Lower lobe of right lung (tissue), 2 donors: ENCODE measurements around the gene SYT1. TPM values are rescaled to one million over a fixed set of nuclear protein-coding genes. Genes with fewer than 3 reads are reported as not detected.

Experiments
- ATAC-seq, 2 donors: fragments of 200-7000 bp; cut with Tn5 transposase; one replicate each; pipeline ENCODE4 v1.9.1; 2020 to 2022; ENCODE audit warnings: mild to moderate bottlenecking in 2 of 2, moderate library complexity in 2 of 2
- DNase-seq: peaks from one replicate; pipeline ENCODE4 v3.0.0-alpha.2; 2020
- H3K27ac ChIP-seq: fragments of 200-600 bp; one replicate; pipeline ENCODE4 v1.8.0; 2022
- H3K27me3 ChIP-seq: fragments of 200-600 bp; one replicate; pipeline ENCODE4 v1.8.0; 2022; ENCODE audit warnings: low read depth
- H3K36me3 ChIP-seq: fragments of 200-600 bp; one replicate; pipeline ENCODE4 v1.8.0; 2022; ENCODE audit warnings: mild to moderate bottlenecking
- H3K4me1 ChIP-seq: fragments of 200-600 bp; one replicate; pipeline ENCODE4 v1.8.0; 2022
- H3K4me3 ChIP-seq: fragments of 200-600 bp; one replicate; pipeline ENCODE4 v1.8.0; 2022; ENCODE audit warnings: mild to moderate bottlenecking
- H3K9me3 ChIP-seq: fragments of 200-600 bp; one replicate; pipeline ENCODE4 v1.8.0; 2022
- intact Hi-C: fragments of 100-400 bp; cut with DNase I; formaldehyde crosslinking; loops from one replicate; pipeline ENCODE4 v1.11.0; 2022
- total RNA-seq: library from RNA; stranded (reverse); fragmentation: NEBNext Ultra II Directional; extraction: Animal tissue kit (Norgen Biotek cat#: 25700); gene quantifications from one replicate; pipeline ENCODE4 v1.2.1, GENCODE V29; 2021
- TF ChIP-seq, protein P1 (sequence below): fragments of 200-600 bp; IDR thresholded peaks from one replicate; pipeline ENCODE4 v1.8.0; 2022; ENCODE audit warnings: antibody characterized with exemption, mild to moderate bottlenecking
- donor health status: DM: no; HTN: yes; CAD: no; lungs with severe emphysema.

Gene SYT1
- total RNA-seq, 1 donor from 2014 or later: 0.95 TPM

DNA sequence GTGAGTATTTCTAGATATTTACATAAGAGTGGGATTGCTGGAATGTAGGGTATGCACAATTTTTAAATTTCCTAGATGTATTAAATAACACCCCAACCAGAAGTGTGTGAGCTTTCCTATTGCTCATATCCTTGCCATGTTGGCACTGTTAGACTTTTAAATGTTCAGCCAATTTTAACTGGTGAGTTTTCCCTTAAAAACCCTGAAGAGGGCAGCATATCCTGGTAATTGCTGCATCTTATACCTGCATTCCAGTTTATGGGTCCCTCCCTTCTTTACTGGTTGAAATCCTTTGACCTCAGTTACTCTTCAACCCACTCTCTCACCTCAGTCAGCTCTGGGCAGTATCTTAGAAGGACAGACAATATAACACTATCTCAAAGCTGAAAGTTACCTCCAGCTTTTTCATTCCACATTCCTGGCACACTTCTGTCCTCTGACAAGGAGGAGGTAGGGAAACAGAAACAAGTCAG lies 555.6 kb downstream of the SYT1 start:
- peaks cover 12% of the 10 kb centered on the region for H3K4me1 ChIP-seq
- TF ChIP-seq, protein P1, sequence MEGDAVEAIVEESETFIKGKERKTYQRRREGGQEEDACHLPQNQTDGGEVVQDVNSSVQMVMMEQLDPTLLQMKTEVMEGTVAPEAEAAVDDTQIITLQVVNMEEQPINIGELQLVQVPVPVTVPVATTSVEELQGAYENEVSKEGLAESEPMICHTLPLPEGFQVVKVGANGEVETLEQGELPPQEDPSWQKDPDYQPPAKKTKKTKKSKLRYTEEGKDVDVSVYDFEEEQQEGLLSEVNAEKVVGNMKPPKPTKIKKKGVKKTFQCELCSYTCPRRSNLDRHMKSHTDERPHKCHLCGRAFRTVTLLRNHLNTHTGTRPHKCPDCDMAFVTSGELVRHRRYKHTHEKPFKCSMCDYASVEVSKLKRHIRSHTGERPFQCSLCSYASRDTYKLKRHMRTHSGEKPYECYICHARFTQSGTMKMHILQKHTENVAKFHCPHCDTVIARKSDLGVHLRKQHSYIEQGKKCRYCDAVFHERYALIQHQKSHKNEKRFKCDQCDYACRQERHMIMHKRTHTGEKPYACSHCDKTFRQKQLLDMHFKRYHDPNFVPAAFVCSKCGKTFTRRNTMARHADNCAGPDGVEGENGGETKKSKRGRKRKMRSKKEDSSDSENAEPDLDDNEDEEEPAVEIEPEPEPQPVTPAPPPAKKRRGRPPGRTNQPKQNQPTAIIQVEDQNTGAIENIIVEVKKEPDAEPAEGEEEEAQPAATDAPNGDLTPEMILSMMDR: peak; percentile 40
- no peaks in the 10 kb centered on the region for H3K9me3 ChIP-seq
- DNase-seq: no peak
- intact Hi-C loops: no loop called here
- H3K27me3 ChIP-seq: no peaks in the 10 kb centered on the region
- H3K36me3 ChIP-seq: no peaks in the 10 kb centered on the region
- H3K4me3 ChIP-seq: no peak overlapping the region
- peak; percentile 76 to 78 for ATAC-seq
- no peak overlapping the region for H3K27ac ChIP-seq

DNA sequence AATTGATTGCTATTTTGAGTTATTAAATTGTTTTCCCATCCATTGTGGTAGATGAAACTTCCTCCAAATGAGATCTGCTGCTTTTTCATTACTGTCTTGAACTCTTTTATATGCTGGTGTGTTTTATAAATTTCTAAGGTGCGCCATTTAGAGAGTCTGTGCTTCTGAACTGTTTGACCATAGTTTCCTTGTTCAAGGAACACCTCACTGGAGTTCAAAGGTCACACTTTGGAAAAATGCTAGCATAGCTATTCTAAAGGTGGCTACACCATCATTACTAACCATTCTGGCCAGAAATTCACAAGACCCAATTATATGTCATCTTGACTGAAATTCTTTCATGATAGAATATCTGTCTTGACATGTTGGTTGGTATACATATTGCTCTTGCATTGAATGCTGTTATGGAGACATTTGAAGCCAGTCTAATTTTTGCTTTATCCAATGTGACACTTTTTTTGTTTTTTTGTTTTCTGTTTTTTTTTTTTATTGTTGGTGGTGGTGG lies 556.7 kb downstream of the SYT1 start:
- intact Hi-C loops: no loop called here
- Histone ChIP-seq H3K4me3 (no peak overlapping the region), H3K27me3 (no peaks in the 10 kb centered on the region), H3K4me1 (peaks cover 6% of the 10 kb centered on the region), H3K27ac (no peak overlapping the region), H3K36me3 (no peaks in the 10 kb centered on the region), H3K9me3 (no peaks in the 10 kb centered on the region)
- TF ChIP-seq, protein P1: no peak
- DNase-seq (no peak), ATAC-seq (no peak)

DNA sequence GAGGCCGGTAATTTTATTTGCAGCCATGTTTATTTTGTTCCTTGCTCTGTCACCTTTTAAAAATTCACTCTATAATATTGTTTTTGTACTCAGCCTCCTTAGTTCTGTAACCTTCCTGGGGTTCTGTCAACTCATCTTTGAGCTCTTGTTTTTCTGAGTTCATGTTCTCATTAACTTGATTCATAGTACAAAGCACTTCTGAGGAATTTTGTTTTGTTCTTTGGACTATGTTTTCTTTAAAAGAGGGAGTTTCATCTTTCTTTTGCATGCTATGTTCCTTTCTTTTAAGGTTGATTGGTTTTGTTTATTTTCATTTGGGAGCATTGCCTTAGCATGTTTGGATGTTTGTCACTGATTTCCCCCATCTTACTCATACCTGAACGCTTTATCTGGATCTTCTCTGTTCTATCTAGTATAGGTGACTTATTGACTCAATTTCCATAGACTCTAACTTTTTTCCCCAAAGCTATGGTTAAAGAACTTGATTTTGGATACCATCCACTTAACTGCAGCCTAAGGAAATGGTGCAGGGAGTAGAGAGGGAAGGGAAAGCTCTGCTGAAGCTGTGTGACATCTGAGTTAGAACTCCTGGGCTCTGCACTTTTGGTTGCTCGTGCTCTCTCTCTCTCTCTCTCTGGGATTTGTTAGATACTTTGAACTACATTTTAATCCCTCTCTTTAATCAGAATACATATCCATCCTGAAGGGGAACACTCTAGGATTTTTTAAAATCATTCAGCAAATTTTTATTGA lies 557.7 kb downstream of the SYT1 start:
- no peak overlapping the region for H3K4me3 ChIP-seq
- peaks cover 6% of the 10 kb centered on the region for H3K4me1 ChIP-seq
- no peaks in the 10 kb centered on the region for H3K36me3 ChIP-seq
- TF ChIP-seq, protein P1: no peak
- H3K27me3 ChIP-seq: no peaks in the 10 kb centered on the region
- intact Hi-C loops: no loop called here
- no peak for ATAC-seq
- H3K27ac ChIP-seq: no peak overlapping the region
- no peaks in the 10 kb centered on the region for H3K9me3 ChIP-seq
- DNase-seq: no peak

DNA sequence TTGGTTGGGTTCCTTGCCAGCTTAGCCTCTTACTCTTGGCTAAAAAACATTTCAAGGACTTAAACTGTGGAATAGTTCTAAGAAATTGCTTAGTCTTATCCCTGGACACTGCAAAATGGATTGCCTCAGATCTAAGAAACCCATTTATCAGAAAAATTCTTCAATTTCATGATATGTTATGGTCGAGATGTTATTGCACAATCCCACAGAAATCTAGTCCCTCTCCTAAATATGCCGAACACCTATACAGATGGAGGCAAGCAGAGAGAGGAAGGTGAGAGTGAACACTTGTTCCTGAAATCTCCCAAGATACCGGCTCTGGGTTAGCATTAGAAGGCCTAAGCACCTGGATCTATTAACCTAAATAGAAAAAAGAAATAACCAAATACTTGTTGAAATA lies 559.0 kb downstream of the SYT1 start:
- Histone ChIP-seq H3K36me3 (no peaks in the 10 kb centered on the region), H3K27ac (no peak overlapping the region), H3K4me1 (peaks cover 6% of the 10 kb centered on the region), H3K9me3 (no peaks in the 10 kb centered on the region), H3K4me3 (no peak overlapping the region), H3K27me3 (no peaks in the 10 kb centered on the region)
- intact Hi-C loops: no loop called here
- TF ChIP-seq, protein P1: no peak
- ATAC-seq (no peak), DNase-seq (no peak)

DNA sequence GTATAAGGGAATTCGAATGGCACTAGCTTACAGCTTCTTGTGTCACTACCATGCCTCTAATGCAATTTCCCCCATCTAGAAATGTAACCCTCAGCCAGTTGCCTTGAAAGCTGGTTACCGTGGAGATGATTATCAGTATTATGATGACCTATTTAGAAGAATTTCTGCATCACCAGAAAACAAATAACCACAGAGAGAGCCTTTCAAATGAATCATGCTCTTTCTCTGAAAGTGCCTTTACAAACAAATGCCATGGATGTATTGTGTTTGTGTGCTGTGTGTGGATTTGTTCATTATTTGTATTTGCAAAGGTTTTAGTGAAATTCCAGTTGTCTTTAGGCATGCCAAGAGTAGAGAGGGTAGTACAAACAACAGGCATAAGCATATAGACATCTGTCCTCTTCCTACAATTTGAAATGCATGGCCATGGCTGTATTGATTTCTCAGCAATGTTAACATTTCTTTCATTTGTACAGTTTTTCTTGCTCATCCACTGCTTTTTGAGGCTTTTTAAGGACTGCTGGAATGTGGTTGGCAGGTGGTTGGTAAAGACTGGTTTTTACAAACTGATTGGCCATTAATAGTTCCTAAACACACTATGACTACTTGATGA lies 559.6 kb downstream of the SYT1 start:
- Histone ChIP-seq H3K4me1 (peaks cover 6% of the 10 kb centered on the region), H3K36me3 (no peaks in the 10 kb centered on the region), H3K27ac (no peak overlapping the region), H3K4me3 (no peak overlapping the region), H3K27me3 (no peaks in the 10 kb centered on the region), H3K9me3 (no peaks in the 10 kb centered on the region)
- TF ChIP-seq, protein P1: no peak
- ATAC-seq: peak; percentile 46 to 83
- DNase-seq: no peak
- intact Hi-C loops: no loop called here
